HG02642 (cell line): Measurements from ENCODE around the gene CCDC89.
"Not testable (repeated sequence)": the region's sequence is repeated elsewhere in the genome, so short reads cannot be mapped to it uniquely, and the experiment has no call there.

Source experiments
- ATAC-seq: cut with Tn5 transposase; IDR thresholded peaks from one replicate; pipeline ENCODE4 v1.9.1; 2021; ENCODE audit warnings: mild to moderate bottlenecking; ENCODE audit not compliant: unreplicated experiment, poor library complexity

The CCDC89 gene

GRCh38 chr11:85656777-85657176 is 29.2 kb downstream of the CCDC89 start:
- ATAC-seq = no peak

- ATAC-seq = not testable (repeated sequence)
Observed at GRCh38 chr11:85654343-85654742, 31.7 kb downstream of the CCDC89 start.

- no peak for ATAC-seq
Observed at GRCh38 chr11:85652786-85653447, 33.1 kb downstream of the CCDC89 start.

- ATAC-seq = no peak
Observed at GRCh38 chr11:85651118-85651517, 34.9 kb downstream of the CCDC89 start.

GRCh38 chr11:85647604-85648299 is 38.2 kb downstream of the CCDC89 start, which contains the start of gene TMEM126A:
TSS of gene TMEM126A (plus strand) at chr11:85647967. CDS start at chr11:85650256, 2,289 bp downstream.
- ATAC-seq = peak; percentile 100

- ATAC-seq = no peak
Observed at GRCh38 chr11:85647078-85647477, 38.9 kb downstream of the CCDC89 start.

- no peak for ATAC-seq
Observed at GRCh38 chr11:85643191-85643614, 42.8 kb downstream of the CCDC89 start.

GRCh38 chr11:85634747-85635146 is 51.2 kb downstream of the CCDC89 start:
- ATAC-seq = no peak
